GM10266 (cell line): ENCODE results near the gene DNAJC19.

Source experiments
- DNase-seq: peaks from one replicate; pipeline ENCODE4 v3.0.0; 2012; ENCODE audit errors: extremely low spot score
- TF ChIP-seq, protein P1 (sequence below): IDR thresholded peaks from 2 replicates; pipeline ENCODE4 v1.5.1; 2012; ENCODE audit warnings: mild to moderate bottlenecking, low read depth; ENCODE audit not compliant: control insufficient read depth, insufficient read depth; ENCODE audit errors: missing control alignments

Gene DNAJC19

DNA sequence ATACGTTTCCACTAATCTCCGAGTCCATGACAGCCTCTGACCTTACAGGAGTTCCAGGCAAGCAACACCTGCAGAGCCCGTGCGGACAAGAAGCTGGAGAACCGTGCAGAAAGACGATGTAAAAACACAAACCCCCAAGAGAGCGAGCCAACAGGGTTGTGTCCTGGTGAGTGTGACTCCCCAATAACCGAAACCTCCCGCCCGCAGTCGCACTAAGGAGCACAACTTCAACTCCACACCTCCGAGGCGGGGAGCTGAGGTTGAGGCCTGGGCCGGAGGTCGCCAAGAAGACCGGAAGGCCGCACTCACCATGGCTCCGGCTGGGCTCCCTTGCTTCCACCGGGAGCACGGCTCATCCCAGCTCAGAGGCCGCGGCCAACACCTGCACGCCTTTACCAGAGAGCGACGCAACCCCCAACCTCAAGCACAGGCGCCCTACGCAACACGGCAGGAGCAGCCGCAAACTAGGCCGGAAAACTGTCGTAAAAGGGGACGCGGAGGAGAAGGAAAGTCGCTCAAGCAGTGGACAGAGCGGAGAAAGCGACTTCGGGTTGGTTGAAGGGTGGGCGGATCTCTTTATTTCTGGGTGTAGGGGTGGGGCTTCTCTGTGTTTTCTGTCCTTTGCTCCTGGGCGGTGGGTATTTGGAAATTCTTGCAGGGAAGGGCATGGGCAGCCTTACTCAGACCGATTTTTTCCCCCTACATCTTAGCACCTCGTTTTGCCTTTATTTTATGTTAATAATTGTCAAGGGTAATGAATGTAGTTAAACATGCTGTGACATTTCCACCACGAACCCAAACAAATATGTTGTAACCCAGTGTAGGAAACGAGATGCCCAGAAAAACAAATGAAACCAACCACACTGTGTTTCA, at the start of gene DNAJC19:
TSS of gene DNAJC19 (minus strand) at position 446 of the 873 bp plus-strand sequence. CDS start at position 312, 134 bp downstream.
- TF ChIP-seq, protein P1, sequence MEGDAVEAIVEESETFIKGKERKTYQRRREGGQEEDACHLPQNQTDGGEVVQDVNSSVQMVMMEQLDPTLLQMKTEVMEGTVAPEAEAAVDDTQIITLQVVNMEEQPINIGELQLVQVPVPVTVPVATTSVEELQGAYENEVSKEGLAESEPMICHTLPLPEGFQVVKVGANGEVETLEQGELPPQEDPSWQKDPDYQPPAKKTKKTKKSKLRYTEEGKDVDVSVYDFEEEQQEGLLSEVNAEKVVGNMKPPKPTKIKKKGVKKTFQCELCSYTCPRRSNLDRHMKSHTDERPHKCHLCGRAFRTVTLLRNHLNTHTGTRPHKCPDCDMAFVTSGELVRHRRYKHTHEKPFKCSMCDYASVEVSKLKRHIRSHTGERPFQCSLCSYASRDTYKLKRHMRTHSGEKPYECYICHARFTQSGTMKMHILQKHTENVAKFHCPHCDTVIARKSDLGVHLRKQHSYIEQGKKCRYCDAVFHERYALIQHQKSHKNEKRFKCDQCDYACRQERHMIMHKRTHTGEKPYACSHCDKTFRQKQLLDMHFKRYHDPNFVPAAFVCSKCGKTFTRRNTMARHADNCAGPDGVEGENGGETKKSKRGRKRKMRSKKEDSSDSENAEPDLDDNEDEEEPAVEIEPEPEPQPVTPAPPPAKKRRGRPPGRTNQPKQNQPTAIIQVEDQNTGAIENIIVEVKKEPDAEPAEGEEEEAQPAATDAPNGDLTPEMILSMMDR: no peak
- peak; percentile 89 for DNase-seq

DNA sequence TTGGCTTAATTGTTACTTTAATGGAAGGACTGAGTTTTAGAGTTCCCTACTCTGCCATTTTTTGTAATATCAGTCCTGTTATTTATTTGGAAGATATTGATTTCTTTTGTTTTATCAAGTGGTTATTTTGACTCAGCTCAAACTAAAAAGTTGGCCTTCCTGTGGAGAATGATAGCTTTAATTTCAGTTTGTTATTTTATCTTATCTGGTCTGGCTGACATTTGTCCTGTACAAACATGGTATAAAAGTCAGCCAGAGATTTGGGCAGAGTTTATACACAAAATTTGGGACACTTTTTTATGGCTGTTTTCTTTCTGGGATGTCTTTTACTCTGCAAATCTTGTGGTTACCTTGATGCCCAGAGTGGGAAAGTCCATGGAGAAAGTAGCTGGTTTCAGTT, 41.4 kb upstream of the DNAJC19 start:
- TF ChIP-seq, protein P1: no peak
- no peak for DNase-seq

DNA sequence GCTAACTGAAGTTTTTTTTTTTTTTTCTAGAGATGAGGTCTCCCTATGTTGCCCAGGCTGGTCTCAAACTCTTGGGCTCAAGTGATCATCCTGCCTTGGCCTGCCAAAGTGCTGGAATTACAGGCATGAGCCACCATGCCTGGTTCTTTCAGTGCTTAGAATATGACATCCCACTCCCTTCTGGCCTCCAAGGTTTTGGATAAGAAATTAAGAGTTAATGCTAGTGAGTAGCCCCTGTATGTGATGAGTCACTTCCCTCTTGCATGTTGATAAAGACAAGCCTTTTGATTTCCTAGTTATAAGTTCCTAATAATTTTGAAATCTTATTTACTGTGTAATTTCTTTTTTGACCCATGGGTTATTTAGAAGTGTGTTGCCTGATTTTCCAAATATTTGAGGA, 35.7 kb upstream of the DNAJC19 start:
- DNase-seq: no peak
- TF ChIP-seq, protein P1: no peak

DNA sequence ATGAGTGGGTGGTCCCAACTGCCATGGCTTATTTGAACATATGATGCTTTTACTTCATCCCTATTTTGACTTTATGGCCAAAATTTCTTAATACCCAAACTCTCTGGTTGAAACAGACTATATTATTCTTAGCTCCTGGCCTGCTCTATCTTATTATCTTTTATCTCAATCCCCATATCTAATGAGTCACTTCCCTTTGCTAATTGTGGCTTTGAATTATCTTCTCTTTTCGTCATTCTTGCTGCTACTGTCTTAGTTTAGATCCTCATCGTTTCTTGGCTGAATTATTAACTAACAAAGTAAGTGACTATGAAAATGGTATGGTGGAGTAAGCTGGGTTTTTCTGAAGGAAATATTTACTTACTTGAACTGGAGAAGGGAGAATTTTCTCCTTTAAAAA, 28.2 kb upstream of the DNAJC19 start:
- DNase-seq: no peak
- TF ChIP-seq, protein P1: no peak

DNA sequence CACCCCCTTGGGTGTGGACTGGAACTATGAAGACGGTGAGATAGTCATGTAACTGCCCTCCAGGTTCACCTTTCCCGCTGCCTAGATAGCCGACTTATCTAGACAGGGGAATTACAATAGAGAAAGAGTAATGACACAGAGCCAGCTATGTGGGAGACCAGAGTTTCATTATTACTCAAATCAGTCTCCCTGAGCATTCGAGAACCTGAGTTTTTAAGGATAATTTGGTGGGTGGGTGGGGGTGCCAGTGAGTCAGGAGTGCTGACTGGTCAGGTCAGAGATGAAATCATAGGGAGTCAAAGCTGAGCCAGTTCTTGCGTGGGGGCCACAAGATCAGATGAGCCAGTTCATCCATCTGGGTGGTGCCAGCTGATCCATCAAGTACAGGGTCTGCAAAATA, 19.7 kb upstream of the DNAJC19 start:
- TF ChIP-seq, protein P1: no peak
- DNase-seq: no peak

DNA sequence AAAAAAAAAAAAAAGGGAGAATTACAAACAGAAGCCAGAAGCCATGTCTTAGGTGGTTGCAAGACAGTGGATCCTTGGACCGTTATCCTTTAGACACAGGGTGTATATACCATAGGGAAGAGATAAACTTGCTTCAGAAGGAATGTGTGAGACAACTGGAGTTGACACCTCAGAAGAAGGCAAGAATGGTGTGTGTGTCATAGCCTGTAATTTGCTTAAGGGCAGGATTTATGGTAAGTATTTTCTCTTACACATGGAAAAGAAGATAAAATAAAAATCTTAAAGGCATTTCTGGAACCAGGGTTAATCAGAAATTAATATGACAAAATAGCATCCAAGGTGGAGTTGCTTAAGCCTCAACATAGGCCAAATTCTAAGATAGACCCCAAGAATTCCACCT, 19.3 kb upstream of the DNAJC19 start:
- TF ChIP-seq, protein P1: no peak
- DNase-seq: no peak

DNA sequence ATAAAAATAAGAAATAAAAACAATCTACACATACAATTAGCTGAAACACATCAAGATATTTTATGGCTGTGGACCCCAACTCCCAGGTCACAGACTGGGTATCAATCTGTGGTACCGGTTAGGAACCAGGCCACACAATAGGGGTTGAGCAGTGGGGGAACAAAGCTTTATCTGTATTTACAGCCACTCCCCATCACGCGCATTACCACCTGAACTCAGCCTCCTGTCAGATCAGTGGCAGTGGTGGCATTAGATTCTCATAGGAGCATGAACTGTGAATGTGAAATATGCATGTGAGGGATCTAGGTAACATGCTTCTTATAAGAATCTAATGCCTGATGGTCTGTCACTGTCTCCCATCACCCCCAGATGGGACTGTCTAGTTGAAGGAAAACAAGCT, 17.7 kb upstream of the DNAJC19 start:
- TF ChIP-seq, protein P1: no peak
- no peak for DNase-seq
